GM21619 (cell line): ENCODE results near the gene KRTAP20-2.

Experiments used
- ATAC-seq: cut with Tn5 transposase; IDR thresholded peaks from one replicate; pipeline ENCODE4 v1.9.1; 2021; ENCODE audit not compliant: unreplicated experiment

KRTAP20-2 gene

DNA sequence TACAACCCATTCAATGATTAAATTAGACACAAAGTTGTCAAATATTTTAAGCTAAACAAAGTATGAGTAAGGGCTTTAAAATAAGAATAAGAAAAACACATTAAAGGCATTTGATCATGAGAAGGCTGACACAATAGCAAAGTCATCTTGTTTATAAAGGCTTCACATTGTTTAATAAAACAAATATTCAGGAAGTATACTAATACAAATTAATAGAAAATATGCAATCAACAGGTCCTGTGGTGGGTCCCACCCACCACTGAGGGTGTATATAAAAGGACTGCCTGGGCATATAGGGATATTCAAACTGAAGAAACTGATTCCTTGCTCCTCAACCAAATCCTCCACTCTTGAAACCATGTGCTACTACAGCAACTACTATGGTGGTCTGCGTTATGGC, at the start of gene KRTAP20-2:
Gene KRTAP20-2, plus strand, starts transcription at position 301 of the 400 bp plus-strand sequence. Its CDS starts 58 bp downstream, at position 359.
- ATAC-seq: no peak

GRCh38 chr21:30590297-30590696, 44.7 kb upstream of the KRTAP20-2 start, which contains the start of gene KRTAP22-2:
KRTAP22-2 (minus strand) TSS chr21:30590397.
- no peak for ATAC-seq

GRCh38 chr21:30592140-30592539, 42.9 kb upstream of the KRTAP20-2 start, which contains the start of gene KRTAP6-3:
KRTAP6-3 (plus strand) TSS chr21:30592440; CDS start chr21:30592446, 6 bp downstream.
- no peak for ATAC-seq

DNA sequence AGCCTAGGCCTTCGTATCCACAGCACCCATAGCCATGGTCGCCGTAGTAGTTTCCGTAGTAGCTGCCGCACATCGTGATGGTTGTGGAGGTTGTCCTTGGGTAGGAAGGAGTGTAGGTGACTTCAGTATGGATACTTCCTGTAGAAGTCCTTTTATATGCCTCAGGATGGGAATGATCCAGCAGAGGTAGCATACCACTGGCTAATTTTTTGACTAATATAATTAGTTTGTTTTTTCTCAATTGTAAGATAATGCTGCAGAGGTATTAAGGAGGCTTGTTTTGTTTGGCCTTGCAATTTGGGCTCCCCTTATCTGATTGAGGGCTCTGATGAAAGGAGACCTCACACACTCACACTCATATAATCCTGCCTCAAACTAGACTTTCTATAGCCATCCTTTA, 36.2 kb upstream of the KRTAP20-2 start, which contains the start of gene KRTAP6-2:
Gene KRTAP6-2, minus strand, starts transcription at position 101 of the 400 bp plus-strand sequence. Its CDS starts 28 bp downstream, at position 73.
- ATAC-seq: no peak

DNA sequence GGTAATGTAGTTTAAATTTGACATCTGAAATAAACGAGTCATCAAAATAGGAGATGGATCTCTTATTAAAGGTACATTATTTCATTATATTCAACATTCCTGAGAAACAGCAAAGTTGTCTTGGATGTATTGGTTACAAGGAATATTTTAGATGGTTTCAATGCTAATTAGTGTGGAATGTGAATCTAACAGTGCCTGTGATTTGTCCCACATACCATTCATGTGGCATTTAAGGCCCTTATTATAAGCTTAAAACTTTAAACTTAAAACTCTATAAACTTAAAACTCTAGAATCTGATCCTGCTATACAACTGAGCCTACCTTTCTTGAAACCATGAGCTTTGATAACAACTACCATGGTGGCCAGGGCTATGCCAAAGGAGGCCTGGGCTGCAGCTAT, 34.2 kb upstream of the KRTAP20-2 start, which contains the start of gene KRTAP22-1:
Gene KRTAP22-1, plus strand, starts transcription at position 301 of the 400 bp plus-strand sequence.
- no peak for ATAC-seq

DNA sequence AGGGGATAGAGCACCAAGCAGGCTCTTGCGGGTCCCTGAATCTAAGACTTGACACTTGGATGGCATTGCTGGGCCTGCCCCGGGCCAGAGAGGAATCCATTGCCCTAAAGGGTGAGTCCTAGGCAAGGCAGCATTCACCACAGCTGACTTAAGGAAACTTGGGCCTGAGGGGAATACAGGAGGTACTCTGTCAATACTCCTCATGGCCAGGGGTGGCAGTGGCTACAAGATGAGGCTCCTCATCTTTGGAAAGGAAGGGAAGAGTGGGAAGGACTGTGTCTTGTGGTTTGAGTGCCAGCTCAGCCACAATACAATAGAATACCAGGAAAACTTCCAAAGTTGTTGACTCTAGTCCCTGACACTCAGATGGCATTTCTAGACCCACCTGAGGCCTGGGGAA, 29.0 kb upstream of the KRTAP20-2 start:
- ATAC-seq: no peak

DNA sequence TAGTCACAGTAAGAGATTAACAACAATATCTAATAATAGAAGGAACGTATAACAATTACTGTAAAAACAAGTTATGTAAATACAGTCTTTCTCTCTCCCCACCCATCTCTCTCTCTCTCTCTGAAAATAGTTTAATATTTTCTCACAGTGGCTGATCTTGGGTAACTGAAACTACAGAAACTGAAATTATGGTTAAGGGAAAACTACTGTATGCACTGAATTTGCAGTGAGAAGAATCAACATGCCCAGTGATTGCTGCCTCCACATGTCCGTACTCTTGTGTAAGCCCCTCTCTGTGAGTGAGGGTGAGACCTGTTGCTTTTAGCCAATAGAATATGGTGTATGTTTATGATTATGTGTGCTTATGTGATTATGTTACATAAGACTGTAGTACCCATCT, 22.9 kb upstream of the KRTAP20-2 start:
- ATAC-seq: no peak

- no peak for ATAC-seq
Measured at GRCh38 chr21:30613836-30614235, 21.2 kb upstream of the KRTAP20-2 start, which contains the start of gene KRTAP6-1. KRTAP6-1 (minus strand) TSS chr21:30613930; CDS start chr21:30613904, 26 bp downstream.

DNA sequence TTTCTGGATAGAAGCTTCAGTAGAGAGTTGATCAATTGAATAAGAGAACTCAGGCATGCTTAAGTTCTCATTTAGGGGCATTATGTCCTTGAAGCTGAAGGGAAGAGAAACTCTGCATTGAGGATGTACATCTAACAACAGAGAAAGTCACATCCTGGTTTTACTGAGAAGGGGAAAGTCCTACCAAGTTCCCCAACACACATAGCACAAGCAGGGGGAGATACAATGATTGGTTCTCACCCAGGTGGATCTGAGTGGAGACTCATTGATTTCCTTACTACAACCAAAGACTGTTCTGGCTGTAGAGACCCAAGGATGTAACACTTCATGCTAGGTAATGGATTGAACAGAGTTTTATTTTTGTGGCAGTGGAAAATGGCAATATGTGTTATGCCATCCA, 19.8 kb upstream of the KRTAP20-2 start:
- ATAC-seq: no peak

- no peak for ATAC-seq
Measured at GRCh38 chr21:30616125-30616524, 18.9 kb upstream of the KRTAP20-2 start, which contains the start of gene KRTAP20-1. KRTAP20-1 (plus strand) TSS chr21:30616425; CDS start chr21:30616455, 30 bp downstream.

DNA sequence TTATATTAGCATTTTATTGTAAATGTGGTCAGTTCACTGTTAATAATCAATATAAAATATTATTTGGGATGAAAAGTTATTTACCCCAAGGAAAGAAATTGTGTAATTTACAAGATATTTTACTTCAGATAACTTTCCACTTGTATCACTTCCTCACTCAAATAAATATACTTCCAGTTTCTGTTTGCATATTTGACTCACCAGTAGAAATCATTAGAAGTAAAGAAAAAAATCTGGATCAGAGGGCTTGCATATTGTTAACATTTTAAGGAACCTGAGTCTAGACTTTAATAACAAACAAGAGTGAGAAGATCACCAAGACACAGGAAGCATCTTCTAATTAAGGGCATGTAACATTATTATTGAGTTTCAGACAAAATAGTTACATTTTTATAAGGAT, 14.9 kb upstream of the KRTAP20-2 start:
- no peak for ATAC-seq

DNA sequence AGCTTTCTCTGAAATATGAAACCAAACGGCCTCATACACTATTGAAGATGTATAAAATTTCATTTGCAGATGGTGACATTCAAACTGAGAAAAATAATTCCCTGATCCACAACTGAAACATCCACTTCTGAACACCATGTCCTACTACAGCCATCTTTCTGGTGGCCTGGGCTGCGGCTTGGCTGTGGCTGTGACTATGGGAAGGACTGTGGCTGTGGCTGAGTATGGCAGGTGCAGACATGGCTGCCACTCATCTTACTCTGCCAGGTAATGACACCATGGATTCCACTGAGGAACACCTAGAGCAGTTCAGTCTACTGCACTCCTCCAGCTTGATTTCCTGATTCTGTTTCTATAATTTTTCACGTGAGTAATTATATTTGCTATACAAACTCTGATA, 14.5 kb upstream of the KRTAP20-2 start, which contains the start of gene KRTAP20-4:
Gene KRTAP20-4, plus strand, starts transcription at position 106 of the 400 bp plus-strand sequence.
- ATAC-seq: no peak

- no peak for ATAC-seq
Measured at GRCh38 chr21:30623362-30623761, 11.6 kb upstream of the KRTAP20-2 start.

- no peak for ATAC-seq
Measured at GRCh38 chr21:30625449-30626165, 9.4 kb upstream of the KRTAP20-2 start.

- no peak for ATAC-seq
Measured at GRCh38 chr21:30628109-30628508, 6.9 kb upstream of the KRTAP20-2 start.

GRCh38 chr21:30629200-30629599, 5.8 kb upstream of the KRTAP20-2 start:
- no peak for ATAC-seq

- ATAC-seq: no peak
Measured at GRCh38 chr21:30638686-30639085, 3.7 kb downstream of the KRTAP20-2 start.

DNA sequence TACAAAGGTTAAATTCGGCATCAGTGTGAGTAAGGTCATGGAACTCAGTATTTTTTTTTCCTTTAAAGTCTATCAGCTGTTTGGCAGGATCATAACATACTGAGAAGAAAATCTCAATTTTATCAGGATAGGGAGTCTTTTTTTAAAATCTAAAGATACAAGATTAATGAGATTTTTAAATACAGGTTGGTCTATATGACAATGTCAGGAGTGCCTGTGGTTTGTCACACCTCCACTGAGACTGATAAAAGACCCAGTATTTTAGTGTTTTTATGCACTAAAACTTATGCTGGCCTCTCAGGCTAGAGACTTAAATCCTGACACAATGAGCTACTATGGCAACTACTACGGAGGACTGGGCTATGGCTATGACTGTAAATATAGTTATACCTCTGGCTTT, 7.6 kb downstream of the KRTAP20-2 start, which contains the start of gene KRTAP20-3:
Gene KRTAP20-3, plus strand, starts transcription at position 301 of the 400 bp plus-strand sequence.
- ATAC-seq: no peak

GRCh38 chr21:30646904-30647414, 12.0 kb downstream of the KRTAP20-2 start:
- ATAC-seq: no peak

- ATAC-seq: no peak
Measured at GRCh38 chr21:30652891-30653290, 17.9 kb downstream of the KRTAP20-2 start.

DNA sequence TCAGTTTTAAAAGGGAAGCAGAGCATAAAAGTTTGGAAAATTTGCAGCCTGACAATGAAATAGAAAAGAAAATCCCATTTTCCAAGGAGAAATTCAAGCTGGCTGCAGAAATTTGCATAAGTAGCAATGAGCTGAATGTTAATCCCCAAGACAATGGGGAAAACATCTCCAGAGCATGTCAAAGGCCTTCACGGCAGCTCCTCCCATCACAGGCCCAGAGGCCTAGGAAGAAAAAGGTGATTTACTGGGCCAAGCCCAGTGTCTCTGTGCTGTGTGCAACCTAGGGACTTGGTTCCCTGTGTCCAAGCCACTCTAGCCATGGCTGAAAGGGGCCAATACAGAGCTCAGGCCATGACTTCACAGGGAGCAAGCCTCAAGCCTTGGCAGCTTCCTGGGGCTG, 33.8 kb downstream of the KRTAP20-2 start:
- ATAC-seq: no peak
